GM19099 (cell line): ENCODE results near the gene PDE3B.

ENCODE experiments used
- POLR2A ChIP-seq: IDR thresholded peaks from 3 replicates; pipeline ENCODE4 v1.6.1; 2011; ENCODE audit warnings: low read depth; ENCODE audit not compliant: insufficient read length; ENCODE audit errors: extremely low read depth

The PDE3B gene

GRCh38 chr11:14908214-14908880, 264.7 kb downstream of the PDE3B start:
- no peak for TF ChIP-seq POLR2A

DNA sequence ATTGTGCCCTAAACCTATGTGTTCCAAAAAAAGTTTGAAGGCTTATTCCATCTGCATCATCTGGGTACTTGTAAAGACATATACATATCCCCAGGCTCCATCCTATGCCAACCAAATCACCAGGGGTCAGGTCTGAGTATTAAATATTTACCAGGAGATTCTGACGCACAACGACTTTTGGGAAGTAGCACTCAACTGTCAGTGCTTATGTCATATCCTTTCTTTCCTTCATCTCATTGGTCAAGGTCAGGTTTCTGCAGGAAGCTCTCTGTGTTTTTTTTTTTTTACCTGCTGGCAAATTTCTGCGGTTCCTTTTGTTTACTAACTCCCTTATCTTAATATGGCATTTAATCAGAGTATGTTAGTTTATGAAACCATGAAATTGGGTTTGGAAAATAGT, 270.9 kb downstream of the PDE3B start:
- no peak for TF ChIP-seq POLR2A

DNA sequence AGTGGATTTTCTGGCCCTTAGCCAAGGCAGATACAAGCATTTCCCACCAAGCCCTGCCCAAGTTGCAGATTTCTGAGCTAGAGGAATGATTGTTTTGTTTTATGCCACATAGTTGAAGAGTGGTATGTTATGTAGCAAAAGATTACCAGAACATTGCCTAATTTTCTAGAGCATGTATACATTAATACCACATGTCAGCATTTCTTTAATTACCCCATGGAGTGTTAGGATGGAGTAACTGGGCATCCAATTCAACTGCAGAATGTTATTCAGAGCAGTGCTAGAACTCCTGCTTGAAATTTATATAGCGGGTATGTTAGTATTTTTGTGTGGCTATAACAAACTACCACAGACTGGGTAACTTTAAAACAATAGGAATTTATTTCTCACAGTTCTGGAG, 272.8 kb downstream of the PDE3B start:
- no peak for TF ChIP-seq POLR2A
